Measurements from ENCODE around the gene PRPH.
A peak's percentile ranks its signal among the peaks of the same experiment; 100 is the strongest.
"Not testable (repeated sequence)": the region's sequence is repeated elsewhere in the genome, so short reads cannot be mapped to it uniquely, and the experiment has no call there.

Gene PRPH

DNA sequence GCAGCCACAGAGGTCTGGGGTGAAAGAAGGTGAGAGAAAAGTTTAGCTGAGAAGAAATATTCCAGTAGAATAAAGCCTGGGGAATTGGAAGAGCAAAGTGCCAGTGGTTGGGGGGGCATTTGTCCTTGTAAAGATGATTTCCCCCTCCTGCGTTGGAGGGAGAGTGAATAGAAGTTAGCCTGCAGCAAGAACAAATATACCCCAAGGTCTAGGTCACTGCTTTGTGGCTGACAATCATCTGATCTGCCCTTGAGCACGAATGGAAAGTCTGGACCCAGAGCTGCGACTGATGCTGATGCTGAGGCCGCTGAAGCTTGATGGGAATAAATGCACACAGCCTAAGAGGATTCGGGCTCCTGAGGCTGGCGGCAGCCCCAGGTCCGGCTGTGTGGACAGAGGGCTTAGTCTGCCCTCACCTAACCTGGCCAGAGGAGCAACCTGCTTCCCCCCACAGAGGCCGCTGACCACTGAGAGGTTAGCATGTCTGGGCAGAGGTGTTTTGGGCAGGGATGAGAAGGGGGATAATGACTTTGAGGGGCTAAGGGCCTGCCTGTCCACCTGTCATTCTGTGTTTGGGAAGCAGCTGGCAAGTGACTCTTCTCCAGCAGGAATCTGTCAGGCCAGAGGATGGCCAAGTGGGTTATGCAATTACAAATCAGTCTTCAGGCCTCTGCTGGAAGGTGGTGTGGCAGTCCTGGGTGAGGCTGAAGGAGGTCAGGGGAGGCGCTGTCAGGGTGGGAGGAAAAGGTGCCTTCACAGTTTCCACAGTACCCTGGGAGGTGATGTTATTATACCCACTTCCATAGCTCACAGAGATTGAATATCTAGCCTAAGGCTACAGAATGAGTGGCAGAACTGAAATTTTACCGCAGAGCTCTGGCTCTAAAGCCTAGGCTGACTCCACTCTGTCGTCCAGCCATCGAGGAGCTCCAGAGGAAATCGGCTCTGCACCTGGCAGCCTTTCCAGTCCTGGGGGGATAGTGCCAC lies 18.4 kb upstream of the PRPH start:
- no peak for ATAC-seq (ENCODE audit: insufficient read depth, low read depth)
- Histone ChIP-seq H3K4me3 (ENCODE audit: low read depth in 1 of 2, low read length in 2 of 2) (no peak overlapping the region), H3K4me1 (ENCODE audit: insufficient read depth, low read length) (no peaks in the 10 kb centered on the region), H3K27ac (ENCODE audit: low read length) (no peak overlapping the region), H3K79me2 (ENCODE audit: insufficient read depth, low read length) (no peaks in the 10 kb centered on the region), H2AFZ (ENCODE audit: low read depth, low read length) (no peak overlapping the region), H4K20me1 (ENCODE audit: insufficient read depth, low read length) (peaks cover 9% of the 10 kb centered on the region; the same call in 1 of the 2 replicates), H3K4me2 (ENCODE audit: insufficient read depth, low read length) (no peak overlapping the region), H3K9ac (ENCODE audit: low read depth, low read length) (no peak overlapping the region), H3K9me3 (ENCODE audit: insufficient read depth, low read length, severe bottlenecking) (no peaks in the 10 kb centered on the region), H3K27me3 (ENCODE audit: insufficient read depth, low read length, poor library complexity) (peaks cover 4% of the 10 kb centered on the region), H3K36me3 (ENCODE audit: insufficient read depth, low read length) (peaks cover 20% of the 10 kb centered on the region)
- TF ChIP-seq, protein P1, sequence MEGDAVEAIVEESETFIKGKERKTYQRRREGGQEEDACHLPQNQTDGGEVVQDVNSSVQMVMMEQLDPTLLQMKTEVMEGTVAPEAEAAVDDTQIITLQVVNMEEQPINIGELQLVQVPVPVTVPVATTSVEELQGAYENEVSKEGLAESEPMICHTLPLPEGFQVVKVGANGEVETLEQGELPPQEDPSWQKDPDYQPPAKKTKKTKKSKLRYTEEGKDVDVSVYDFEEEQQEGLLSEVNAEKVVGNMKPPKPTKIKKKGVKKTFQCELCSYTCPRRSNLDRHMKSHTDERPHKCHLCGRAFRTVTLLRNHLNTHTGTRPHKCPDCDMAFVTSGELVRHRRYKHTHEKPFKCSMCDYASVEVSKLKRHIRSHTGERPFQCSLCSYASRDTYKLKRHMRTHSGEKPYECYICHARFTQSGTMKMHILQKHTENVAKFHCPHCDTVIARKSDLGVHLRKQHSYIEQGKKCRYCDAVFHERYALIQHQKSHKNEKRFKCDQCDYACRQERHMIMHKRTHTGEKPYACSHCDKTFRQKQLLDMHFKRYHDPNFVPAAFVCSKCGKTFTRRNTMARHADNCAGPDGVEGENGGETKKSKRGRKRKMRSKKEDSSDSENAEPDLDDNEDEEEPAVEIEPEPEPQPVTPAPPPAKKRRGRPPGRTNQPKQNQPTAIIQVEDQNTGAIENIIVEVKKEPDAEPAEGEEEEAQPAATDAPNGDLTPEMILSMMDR (IDR thresholded peaks at IDR 0.05; ENCODE audit: borderline replicate concordance, extremely low read depth, low read length, poor library complexity, severe bottlenecking) = no peak
- no peak for TF ChIP-seq EZH2 (IDR thresholded peaks at IDR 0.05; ENCODE audit: borderline replicate concordance, low read depth, low read length, severe bottlenecking)
- DNase-seq = no peak

DNA sequence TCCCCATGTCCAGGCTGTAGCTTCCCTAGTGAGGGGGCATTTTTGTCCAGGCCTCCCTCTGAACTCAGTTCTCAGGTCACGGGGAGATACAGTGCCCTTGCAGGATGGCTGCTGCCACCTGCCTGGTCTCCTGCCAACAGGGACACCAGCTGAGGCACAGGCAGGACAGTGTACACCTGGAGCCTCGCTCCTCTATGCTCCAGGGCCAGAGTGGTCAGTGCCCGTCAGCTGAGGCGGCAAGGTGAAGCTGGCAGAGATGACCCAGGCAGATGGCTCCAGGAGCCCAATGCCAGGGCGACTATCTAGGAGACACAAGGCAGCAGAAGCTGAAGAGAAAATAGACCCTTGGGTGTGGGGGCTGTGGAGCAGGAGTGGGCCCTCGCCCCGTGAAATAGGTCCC lies 17.5 kb upstream of the PRPH start:
- Histone ChIP-seq H4K20me1 (ENCODE audit: insufficient read depth, low read length) (0 out of 2 replicates have a peak, but pooled peaks cover 8% of the 10 kb centered on the region), H3K9ac (ENCODE audit: low read depth, low read length) (no peak overlapping the region), H3K9me3 (ENCODE audit: insufficient read depth, low read length, severe bottlenecking) (no peaks in the 10 kb centered on the region), H2AFZ (ENCODE audit: low read depth, low read length) (no peak overlapping the region), H3K27ac (ENCODE audit: low read length) (no peak overlapping the region), H3K4me1 (ENCODE audit: insufficient read depth, low read length) (no peaks in the 10 kb centered on the region), H3K4me2 (ENCODE audit: insufficient read depth, low read length) (no peak overlapping the region), H3K27me3 (ENCODE audit: insufficient read depth, low read length, poor library complexity) (peaks cover 4% of the 10 kb centered on the region), H3K79me2 (ENCODE audit: insufficient read depth, low read length) (no peaks in the 10 kb centered on the region), H3K36me3 (ENCODE audit: insufficient read depth, low read length) (peaks cover 14% of the 10 kb centered on the region), H3K4me3 (ENCODE audit: low read depth in 1 of 2, low read length in 2 of 2) (no peak overlapping the region)
- TF ChIP-seq, protein P1 (IDR thresholded peaks at IDR 0.05; ENCODE audit: borderline replicate concordance, extremely low read depth, low read length, poor library complexity, severe bottlenecking) = no peak
- no peak for TF ChIP-seq EZH2 (IDR thresholded peaks at IDR 0.05; ENCODE audit: borderline replicate concordance, low read depth, low read length, severe bottlenecking)
- ATAC-seq (ENCODE audit: insufficient read depth, low read depth) (no peak), DNase-seq (no peak)

DNA sequence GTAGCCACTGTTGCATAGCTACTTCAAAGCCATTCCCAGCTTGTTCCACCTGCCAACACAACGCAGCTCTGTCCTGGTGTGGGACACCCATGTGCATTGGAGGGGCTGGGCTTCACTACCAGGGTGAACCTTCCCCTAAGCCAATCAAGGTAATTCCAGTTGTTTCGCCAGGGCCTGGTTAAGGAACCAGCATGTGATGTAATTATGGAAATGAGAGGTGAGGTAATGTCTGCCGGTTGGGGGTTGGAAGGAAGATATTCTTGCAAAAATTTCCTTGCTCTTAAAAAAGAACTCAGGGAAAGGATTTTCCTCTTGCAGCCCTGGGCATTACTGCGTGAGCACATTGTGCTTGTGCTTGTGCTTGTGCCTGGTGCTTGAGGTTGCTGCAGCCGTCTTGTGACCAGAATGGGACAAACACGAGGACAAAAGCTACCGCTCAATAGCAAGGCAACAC lies 15.2 kb upstream of the PRPH start:
- Histone ChIP-seq H2AFZ (ENCODE audit: low read depth, low read length) (peak overlapping the region; percentile 14; the same call in 1 of the 2 replicates), H3K36me3 (ENCODE audit: insufficient read depth, low read length) (no peaks in the 10 kb centered on the region), H3K27me3 (ENCODE audit: insufficient read depth, low read length, poor library complexity) (peaks cover 11% of the 10 kb centered on the region), H3K4me1 (ENCODE audit: insufficient read depth, low read length) (no peaks in the 10 kb centered on the region), H4K20me1 (ENCODE audit: insufficient read depth, low read length) (0 out of 2 replicates have a peak, but pooled peaks cover 4% of the 10 kb centered on the region), H3K4me2 (ENCODE audit: insufficient read depth, low read length) (no peak overlapping the region), H3K9ac (ENCODE audit: low read depth, low read length) (no peak overlapping the region), H3K4me3 (ENCODE audit: low read depth in 1 of 2, low read length in 2 of 2) (no peak overlapping the region), H3K27ac (ENCODE audit: low read length) (no peak overlapping the region), H3K9me3 (ENCODE audit: insufficient read depth, low read length, severe bottlenecking) (no peaks in the 10 kb centered on the region), H3K79me2 (ENCODE audit: insufficient read depth, low read length) (no peaks in the 10 kb centered on the region)
- DNase-seq = no peak
- ATAC-seq (ENCODE audit: insufficient read depth, low read depth) = no peak
- TF ChIP-seq, protein P1 (IDR thresholded peaks at IDR 0.05; ENCODE audit: borderline replicate concordance, extremely low read depth, low read length, poor library complexity, severe bottlenecking) = no peak
- TF ChIP-seq EZH2 (IDR thresholded peaks at IDR 0.05; ENCODE audit: borderline replicate concordance, low read depth, low read length, severe bottlenecking) = no peak

DNA sequence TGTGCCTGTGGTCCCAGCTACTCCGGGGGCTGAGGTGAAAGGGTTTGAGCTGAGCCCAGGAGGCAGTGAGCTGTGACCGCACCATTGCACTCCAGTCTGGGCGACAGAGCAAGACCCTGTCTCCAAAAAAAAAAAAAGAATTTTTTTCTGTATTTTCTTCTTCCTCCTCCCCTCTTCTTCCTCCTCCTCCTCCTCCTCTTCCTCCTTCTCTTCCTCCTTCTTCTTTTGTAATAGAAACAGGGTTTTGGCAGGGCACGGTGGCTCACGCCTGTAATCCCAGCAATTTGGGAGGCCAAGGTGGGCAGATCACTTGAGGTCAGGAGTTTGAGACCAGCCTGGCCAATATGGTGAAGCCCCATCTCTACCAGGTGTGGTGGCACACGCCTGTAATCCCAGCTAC lies 14.4 kb upstream of the PRPH start:
- not testable (repeated sequence) for H3K9ac ChIP-seq (ENCODE audit: low read depth, low read length); H3K4me3 ChIP-seq (ENCODE audit: low read depth in 1 of 2, low read length in 2 of 2); H3K79me2 ChIP-seq (ENCODE audit: insufficient read depth, low read length); H3K9me3 ChIP-seq (ENCODE audit: insufficient read depth, low read length, severe bottlenecking); H3K4me1 ChIP-seq (ENCODE audit: insufficient read depth, low read length); H2AFZ ChIP-seq (ENCODE audit: low read depth, low read length); ATAC-seq (ENCODE audit: insufficient read depth, low read depth); H3K4me2 ChIP-seq (ENCODE audit: insufficient read depth, low read length); H3K36me3 ChIP-seq (ENCODE audit: insufficient read depth, low read length); H4K20me1 ChIP-seq (ENCODE audit: insufficient read depth, low read length); H3K27ac ChIP-seq (ENCODE audit: low read length); DNase-seq
- peaks cover 11% of the 10 kb centered on the region for H3K27me3 ChIP-seq (ENCODE audit: insufficient read depth, low read length, poor library complexity)

Data from DND-41 (cell line).